Mesendoderm (in vitro differentiated cells): Measurements from ENCODE around the gene LRRFIP1.
A peak's percentile ranks its signal among the peaks of the same experiment; 100 is the strongest.

Experiments used
- DNase-seq: peaks from one replicate; pipeline ENCODE4 v3.0.0; 2013
- H2AK5ac ChIP-seq: 2 replicates; pipeline ENCODE4 v1.6.1; 2013; ENCODE audit warnings: low read length, inconsistent platforms
- H2BK120ac ChIP-seq: 2 replicates; pipeline ENCODE4 v1.6.1; 2013; ENCODE audit warnings: low read depth, mild to moderate bottlenecking, low read length, moderate library complexity, mixed read lengths
- H2BK15ac ChIP-seq: replicated peaks from 2 replicates; pipeline ENCODE4 v1.6.1; 2013; ENCODE audit warnings: low read depth, mild to moderate bottlenecking, moderate library complexity
- H2BK5ac ChIP-seq: 2 replicates; pipeline ENCODE4 v1.6.1; 2013; ENCODE audit warnings: low read length, inconsistent platforms
- H3K18ac ChIP-seq: 2 replicates; pipeline ENCODE4 v1.6.1; 2013; ENCODE audit warnings: mild to moderate bottlenecking, low read length, mixed read lengths
- H3K23ac ChIP-seq: one replicate; pipeline ENCODE4 v1.6.1; 2013; ENCODE audit warnings: low read length
- H3K27ac ChIP-seq: 2 replicates; pipeline ENCODE4 v1.5.1; 2013; ENCODE audit warnings: low read depth, mild to moderate bottlenecking, inconsistent platforms, low read length, moderate library complexity
- H3K27me3 ChIP-seq: 2 replicates; pipeline ENCODE4 v1.6.1; 2013; ENCODE audit warnings: low read length, control low read depth, mild to moderate bottlenecking, inconsistent platforms; ENCODE audit not compliant: insufficient read depth, poor library complexity
- H3K36me3 ChIP-seq: 2 replicates; pipeline ENCODE4 v1.6.1; 2013; ENCODE audit warnings: low read length, inconsistent platforms; ENCODE audit not compliant: control insufficient read depth, insufficient read depth
- H3K4ac ChIP-seq: one replicate; pipeline ENCODE4 v1.6.1; 2013; ENCODE audit warnings: low read depth, mild to moderate bottlenecking, low read length, moderate library complexity
- H3K4me1 ChIP-seq: 2 replicates; pipeline ENCODE4 v1.6.1; 2013; ENCODE audit warnings: low read depth, low read length, inconsistent platforms; ENCODE audit not compliant: control insufficient read depth
- H3K4me2 ChIP-seq: 2 replicates; pipeline ENCODE4 v1.6.1; 2013; ENCODE audit warnings: low read length
- H3K4me3 ChIP-seq: 2 replicates; pipeline ENCODE4 v1.5.1; 2013; ENCODE audit warnings: mild to moderate bottlenecking, low read length
- H3K56ac ChIP-seq: one replicate; pipeline ENCODE4 v1.6.1; 2013; ENCODE audit warnings: low read length
- H3K79me1 ChIP-seq: 2 replicates; pipeline ENCODE4 v1.6.1; 2013; ENCODE audit warnings: low read length, inconsistent platforms
- H3K79me2 ChIP-seq: 2 replicates; pipeline ENCODE4 v1.6.1; 2013; ENCODE audit warnings: mild to moderate bottlenecking, low read length; ENCODE audit not compliant: control insufficient read depth, insufficient read depth
- H3K9ac ChIP-seq: 2 replicates; pipeline ENCODE4 v1.6.1; 2013; ENCODE audit warnings: low read length, inconsistent platforms
- H4K5ac ChIP-seq: one replicate; pipeline ENCODE4 v1.6.1; 2013; ENCODE audit warnings: low read length
- H4K8ac ChIP-seq: one replicate; pipeline ENCODE4 v1.6.1; 2013; ENCODE audit warnings: low read depth, mild to moderate bottlenecking, control low read depth, low read length, moderate library complexity
- WGBS: extraction: QIAGEN DNeasy Blood & Tissue Kit; methylation state at CpG from one replicate; pipeline ENCODE4 v1.1.7; 2013; ENCODE audit warnings: low lambda C conversion rate, missing lambda C conversion rate; ENCODE audit not compliant: insufficient coverage; ENCODE audit errors: extremely low coverage; 5-methylcytosine and 5-hydroxymethylcytosine counted together

The LRRFIP1 gene

GRCh38 chr2:237708491-237708890, 81.1 kb downstream of the LRRFIP1 start:
- no peak overlapping the region for H3K4me2 ChIP-seq
- no peak overlapping the region for H2BK120ac ChIP-seq
- no peak overlapping the region for H2BK5ac ChIP-seq
- no peak overlapping the region for H3K23ac ChIP-seq
- H3K27ac ChIP-seq, result no peak overlapping the region
- no peak overlapping the region for H2AK5ac ChIP-seq
- no peak overlapping the region for H2BK15ac ChIP-seq
- H3K18ac ChIP-seq, result no peak overlapping the region
- H3K4me1 ChIP-seq, result no peaks in the 10 kb centered on the region
- H3K79me1 ChIP-seq, result peaks cover 41% of the 10 kb centered on the region
- no peak overlapping the region for H3K4ac ChIP-seq
- no peak overlapping the region for H4K8ac ChIP-seq
- no peak for DNase-seq
- no CpG with 5 or more reads among the region's 27 CpGs for WGBS
- H3K4me3 ChIP-seq, result no peak overlapping the region
- peaks cover 49% of the 10 kb centered on the region for H3K79me2 ChIP-seq
- no peaks in the 10 kb centered on the region for H3K36me3 ChIP-seq
- no peaks in the 10 kb centered on the region for H3K27me3 ChIP-seq
- no peak overlapping the region for H3K9ac ChIP-seq
- no peak overlapping the region for H4K5ac ChIP-seq
- no peak overlapping the region for H3K56ac ChIP-seq

- no peak overlapping the region for H3K9ac ChIP-seq
- no peak overlapping the region for H2BK15ac ChIP-seq
- no peak overlapping the region for H4K5ac ChIP-seq
- H3K4me1 ChIP-seq, result no peaks in the 10 kb centered on the region
- no peak overlapping the region for H3K4me2 ChIP-seq
- H3K79me2 ChIP-seq, result peaks cover 45% of the 10 kb centered on the region
- no peak overlapping the region for H4K8ac ChIP-seq
- H3K27me3 ChIP-seq, result no peaks in the 10 kb centered on the region
- no peak overlapping the region for H2BK120ac ChIP-seq
- H2BK5ac ChIP-seq, result no peak overlapping the region
- no peak overlapping the region for H2AK5ac ChIP-seq
- H3K56ac ChIP-seq, result no peak overlapping the region
- H3K4me3 ChIP-seq, result no peak overlapping the region
- no peak overlapping the region for H3K18ac ChIP-seq
- peaks cover 37% of the 10 kb centered on the region for H3K79me1 ChIP-seq
- H3K36me3 ChIP-seq, result no peaks in the 10 kb centered on the region
- DNase-seq, result no peak
- no peak overlapping the region for H3K23ac ChIP-seq
- H3K27ac ChIP-seq, result no peak overlapping the region
- H3K4ac ChIP-seq, result no peak overlapping the region
- no CpG with 5 or more reads among the region's 6 CpGs for WGBS
Measured at GRCh38 chr2:237708961-237709360, 81.6 kb downstream of the LRRFIP1 start.

- H2AK5ac ChIP-seq, result no peak overlapping the region
- no peaks in the 10 kb centered on the region for H3K36me3 ChIP-seq
- no peak for DNase-seq
Measured at GRCh38 chr2:237711458-237712150, 84.2 kb downstream of the LRRFIP1 start.

GRCh38 chr2:237712477-237713377, 85.3 kb downstream of the LRRFIP1 start:
- no peak overlapping the region for H3K27ac ChIP-seq
- H3K27me3 ChIP-seq, result no peaks in the 10 kb centered on the region
- no peak overlapping the region for H3K4ac ChIP-seq
- no peak overlapping the region for H3K18ac ChIP-seq
- H3K23ac ChIP-seq, result no peak overlapping the region
- H3K36me3 ChIP-seq, result no peaks in the 10 kb centered on the region
- H4K8ac ChIP-seq, result no peak overlapping the region
- no peak overlapping the region for H2AK5ac ChIP-seq
- H3K9ac ChIP-seq, result no peak overlapping the region
- H3K79me1 ChIP-seq, result peaks cover 28% of the 10 kb centered on the region
- no peak overlapping the region for H3K4me3 ChIP-seq
- H2BK15ac ChIP-seq, result no peak overlapping the region
- no peak for DNase-seq
- no peak overlapping the region for H3K4me2 ChIP-seq
- H3K4me1 ChIP-seq, result no peaks in the 10 kb centered on the region
- H2BK5ac ChIP-seq, result no peak overlapping the region
- H3K79me2 ChIP-seq, result peaks cover 21% of the 10 kb centered on the region
- 100% methylated on average over 1 of the region's 26 CpGs for WGBS
- H2BK120ac ChIP-seq, result no peak overlapping the region
- H3K56ac ChIP-seq, result no peak overlapping the region
- no peak overlapping the region for H4K5ac ChIP-seq

More at GRCh38 chr2:237711458-237712150, 84.2 kb downstream of the LRRFIP1 start:
- no peak overlapping the region for H3K4ac ChIP-seq
- H2BK5ac ChIP-seq, result no peak overlapping the region
- H3K79me1 ChIP-seq, result peaks cover 31% of the 10 kb centered on the region
- H3K56ac ChIP-seq, result no peak overlapping the region
- H3K27me3 ChIP-seq, result no peaks in the 10 kb centered on the region
- no peak overlapping the region for H3K23ac ChIP-seq
- peaks cover 29% of the 10 kb centered on the region for H3K79me2 ChIP-seq
- no peak overlapping the region for H3K18ac ChIP-seq
- no CpG with 5 or more reads among the region's 31 CpGs for WGBS
- no peak overlapping the region for H3K9ac ChIP-seq
- H4K5ac ChIP-seq, result no peak overlapping the region
- H3K4me1 ChIP-seq, result no peaks in the 10 kb centered on the region
- H3K4me2 ChIP-seq, result no peak overlapping the region
- no peak overlapping the region for H3K4me3 ChIP-seq
- no peak overlapping the region for H2BK15ac ChIP-seq
- H3K27ac ChIP-seq, result no peak overlapping the region
- H2BK120ac ChIP-seq, result no peak overlapping the region
- no peak overlapping the region for H4K8ac ChIP-seq

GRCh38 chr2:237714690-237715458, 87.5 kb downstream of the LRRFIP1 start:
- Histone ChIP-seq H3K79me1 (peaks cover 14% of the 10 kb centered on the region), H3K27me3 (no peaks in the 10 kb centered on the region), H3K79me2 (peaks cover 13% of the 10 kb centered on the region), H3K9ac (no peak overlapping the region), H2BK120ac (no peak overlapping the region), H3K4me3 (no peak overlapping the region), H3K4me2 (no peak overlapping the region), H2BK15ac (no peak overlapping the region), H3K23ac (no peak overlapping the region), H2AK5ac (no peak overlapping the region), H3K4me1 (no peaks in the 10 kb centered on the region), H3K36me3 (no peaks in the 10 kb centered on the region), H3K56ac (no peak overlapping the region), H4K8ac (no peak overlapping the region), H4K5ac (no peak overlapping the region), H3K27ac (no peak overlapping the region), H3K18ac (no peak overlapping the region), H3K4ac (no peak overlapping the region), H2BK5ac (no peak overlapping the region)
- peak; percentile 81 for DNase-seq
- no CpG with 5 or more reads among the region's 14 CpGs for WGBS
